K562 (cell line): ENCODE results near the gene SMARCB1.

Experiments
- ATF7 ChIP-seq: fragments of 450-650 bp; IDR thresholded peaks from 2 replicates; pipeline ENCODE4 v1.7.1; 2014; ENCODE audit warnings: mild to moderate bottlenecking, moderate library complexity
- CTCF ChIP-seq, 3 experiments: IDR thresholded peaks in 2 of 3; conservative IDR thresholded peaks in 1 of 3; 2 replicates each; pipeline ENCODE4 v1.5.1; 2011 to 2012; ENCODE audit warnings: low read length in 3 of 3, mild to moderate bottlenecking in 3 of 3, control low read depth in 2 of 3, improper control_type of control experiment in 1 of 3, inconsistent platforms in 1 of 3, low read depth in 1 of 3, mixed read lengths in 1 of 3, moderate library complexity in 1 of 3; ENCODE audit not compliant: insufficient read depth in 2 of 3

DNA sequence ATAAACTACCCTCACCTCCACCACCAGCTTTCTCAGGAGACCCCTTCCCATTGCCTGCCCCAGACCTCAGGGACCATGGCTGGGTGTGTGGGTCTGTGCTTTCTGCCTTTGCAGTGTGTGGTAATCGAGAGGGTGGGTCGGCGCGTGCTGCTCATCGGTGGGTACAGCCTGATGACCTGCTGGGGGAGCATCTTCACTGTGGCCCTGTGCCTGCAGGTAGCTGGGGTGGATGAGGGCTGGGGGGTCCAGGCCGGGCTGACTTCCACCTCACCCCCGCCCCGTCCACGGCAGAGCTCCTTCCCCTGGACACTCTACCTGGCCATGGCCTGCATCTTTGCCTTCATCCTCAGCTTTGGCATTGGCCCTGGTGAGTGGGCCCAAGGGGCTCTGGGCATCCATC lies 96.9 kb downstream of the SMARCB1 start:
- TF ChIP-seq CTCF (IDR thresholded peaks at IDR 0.05 in 2 of 3, conservative IDR thresholded peaks at IDR 0.05 in 1 of 3; ENCODE audit: insufficient read depth in 2 of 3, low read depth in 1 of 3, low read length in 3 of 3) = no peak
- no peak for TF ChIP-seq ATF7
